NOMO-1 treated with dmso at 0.1 percent for 144 hours (cell line): Measurements from ENCODE around the gene CRIP2.

ENCODE experiments used
- DNase-seq: peaks from one replicate; lab custom pipeline; 2025; ENCODE audit not compliant: unreplicated experiment; lab: John Stamatoyannopoulos, UW

Gene CRIP2

GRCh38 chr14:105444859-105445258 lies 29.8 kb upstream of the CRIP2 start:
- DNase-seq, result no peak

- no peak for DNase-seq
These were observed 29.3 kb upstream of the CRIP2 start for GRCh38 chr14:105445290-105445689.

GRCh38 chr14:105445901-105446845 lies 28.4 kb upstream of the CRIP2 start:
- DNase-seq, result no peak

- no peak for DNase-seq
These were observed 27.6 kb upstream of the CRIP2 start for GRCh38 chr14:105446971-105447370.

GRCh38 chr14:105447651-105448640 lies 26.7 kb upstream of the CRIP2 start:
- no peak for DNase-seq

- DNase-seq, result no peak
These were observed 25.9 kb upstream of the CRIP2 start for GRCh38 chr14:105448706-105449111.

- no peak for DNase-seq
These were observed 25.1 kb upstream of the CRIP2 start for GRCh38 chr14:105449276-105450122.

GRCh38 chr14:105450123-105450505 lies 24.5 kb upstream of the CRIP2 start:
- DNase-seq, result no peak

- DNase-seq, result no peak
These were observed 23.5 kb upstream of the CRIP2 start for GRCh38 chr14:105450864-105451720.

GRCh38 chr14:105452963-105453362 lies 21.7 kb upstream of the CRIP2 start:
- DNase-seq, result no peak

- DNase-seq, result no peak
These were observed 20.8 kb upstream of the CRIP2 start for GRCh38 chr14:105453847-105454246.

GRCh38 chr14:105455086-105455640 lies 19.5 kb upstream of the CRIP2 start:
- no peak for DNase-seq

GRCh38 chr14:105455766-105456660 lies 18.6 kb upstream of the CRIP2 start:
- DNase-seq, result no peak

- DNase-seq, result no peak
These were observed 17.6 kb upstream of the CRIP2 start for GRCh38 chr14:105456736-105457617.

GRCh38 chr14:105458010-105458409 lies 16.6 kb upstream of the CRIP2 start:
- DNase-seq, result no peak

- DNase-seq, result no peak
These were observed 16.1 kb upstream of the CRIP2 start for GRCh38 chr14:105458571-105458970.

GRCh38 chr14:105460116-105460515 lies 14.5 kb upstream of the CRIP2 start:
- no peak for DNase-seq
